Measurements from ENCODE around the gene SLC12A2. TPM values are rescaled to one million over a fixed set of nuclear protein-coding genes. Genes with fewer than 3 reads are reported as not detected.

SLC12A2 gene
- total and polyA plus RNA-seq, 9 of the 15 experiments (the other 6 are each of a cell fraction or from before 2014, with no cell fraction given): 5.1 to 20.3 (median 12.6) TPM

- peak; percentile 51; the same call in 1 of the 2 replicates for TF ChIP-seq RAD51 (IDR thresholded peaks at IDR 0.05; ENCODE audit: borderline replicate concordance, low read depth)
- 0 out of 4 replicates have a peak, but pooled peaks of 1 of the 2 experiments have one; percentile 8 for TF ChIP-seq RCOR1 (IDR thresholded peaks at IDR 0.05; ENCODE audit: borderline replicate concordance in 1 of 2, low read depth in 2 of 2, low read length in 2 of 2)
- no peak for TF ChIP-seq ZNF76 (CRISPR knock-in tag; IDR thresholded peaks at IDR 0.05; ENCODE audit: borderline replicate concordance)
- peak; percentile 88 for TF ChIP-seq REST (IDR thresholded peaks at IDR 0.05; ENCODE audit: borderline replicate concordance)
- no peak for TF ChIP-seq REST (CRISPR knock-in tag; IDR thresholded peaks at IDR 0.05; ENCODE audit: low read depth)
- TF ChIP-seq KAT7 (CRISPR knock-in tag; IDR thresholded peaks at IDR 0.05; ENCODE audit: borderline replicate concordance): no peak
Observed at GRCh38 chr5:128201065-128201926, 117.7 kb downstream of the SLC12A2 start (continued).
